DOHH2 (cell line): ENCODE results near the gene FMNL3.

Experiments
- H3F3A ChIP-seq: fragments of 200-600 bp; sonication (generic), shearing (Covaris generic); 2 replicates; pipeline ENCODE4 v1.6.0; 2016; ENCODE audit warnings: antibody characterized with exemption, mild to moderate bottlenecking; ENCODE audit not compliant: control insufficient read depth, insufficient read depth
- H3K27ac ChIP-seq: fragments of 200-600 bp; sonication (generic); 2 replicates; pipeline ENCODE4 v1.5.1; 2014; ENCODE audit warnings: low read depth, mild to moderate bottlenecking, low read length, moderate library complexity
- H3K27me3 ChIP-seq: fragments of 200-600 bp; sonication (generic); 2 replicates; pipeline ENCODE4 v1.6.1; 2014; ENCODE audit warnings: mild to moderate bottlenecking, low read length, mixed read lengths; ENCODE audit not compliant: control insufficient read depth
- H3K36me3 ChIP-seq: fragments of 200-600 bp; sonication (generic); 2 replicates; pipeline ENCODE4 v1.6.1; 2014; ENCODE audit warnings: mild to moderate bottlenecking, low read length, moderate library complexity, mixed read lengths; ENCODE audit not compliant: control insufficient read depth
- H3K4me1 ChIP-seq: fragments of 200-600 bp; sonication (generic); 2 replicates; pipeline ENCODE4 v1.6.1; 2014; ENCODE audit warnings: mild to moderate bottlenecking, low read length, mixed read lengths; ENCODE audit not compliant: control insufficient read depth
- H3K4me2 ChIP-seq: fragments of 200-600 bp; sonication (generic); 2 replicates; pipeline ENCODE4 v1.6.0; 2014; ENCODE audit warnings: mild to moderate bottlenecking, low read length, moderate library complexity
- H3K4me3 ChIP-seq: fragments of 200-600 bp; sonication (generic); 2 replicates; pipeline ENCODE4 v1.5.1; 2014; ENCODE audit warnings: mild to moderate bottlenecking, low read length, mixed read lengths
- H3K79me2 ChIP-seq: fragments of 200-600 bp; sonication (generic); 2 replicates; pipeline ENCODE4 v1.6.1; 2014; ENCODE audit warnings: mild to moderate bottlenecking, low read length, mixed read lengths; ENCODE audit not compliant: control insufficient read depth
- H3K9me2 ChIP-seq: fragments of 200-600 bp; sonication (generic); replicated peaks from 2 replicates; pipeline ENCODE4 v1.6.1; 2014; ENCODE audit warnings: mild to moderate bottlenecking, low read length, mixed read lengths; ENCODE audit not compliant: control insufficient read depth
- H3K9me3 ChIP-seq: fragments of 200-600 bp; sonication (generic); 2 replicates; pipeline ENCODE4 v1.6.1; 2014; ENCODE audit warnings: antibody characterized with exemption, low read length, mixed read lengths; ENCODE audit not compliant: control insufficient read depth, insufficient read depth
- H4K20me1 ChIP-seq: fragments of 200-600 bp; sonication (generic); 2 replicates; pipeline ENCODE4 v1.6.0; 2014; ENCODE audit warnings: low read depth, mild to moderate bottlenecking, antibody characterized with exemption, low read length, moderate library complexity; ENCODE audit not compliant: control insufficient read depth, insufficient read depth
- CTCF ChIP-seq: fragments of 200-600 bp; sonication (generic); IDR thresholded peaks from one replicate; pipeline ENCODE4 v1.5.1; 2014; ENCODE audit warnings: antibody characterized with exemption, mild to moderate bottlenecking, low read depth, low read length; ENCODE audit not compliant: poor library complexity, severe bottlenecking
- EZH2phosphoT487 ChIP-seq: fragments of 200-600 bp; sonication (generic); IDR thresholded peaks from 2 replicates; pipeline ENCODE4 v1.6.1; 2017; ENCODE audit warnings: borderline replicate concordance, mild to moderate bottlenecking, antibody characterized with exemption, low read length, moderate library complexity, mixed read lengths

The FMNL3 gene

GRCh38 chr12:49646871-49647654, 60.1 kb downstream of the FMNL3 start:
- Histone ChIP-seq H4K20me1 (no peaks in the 10 kb centered on the region), H3K9me2 (no peaks in the 10 kb centered on the region), H3K9me3 (no peaks in the 10 kb centered on the region), H3K36me3 (peaks cover 17% of the 10 kb centered on the region), H3K4me2 (no peak overlapping the region), H3K27me3 (no peaks in the 10 kb centered on the region), H3K4me1 (peaks cover 14% of the 10 kb centered on the region), H3K79me2 (no peaks in the 10 kb centered on the region), H3K27ac (no peak overlapping the region), H3K4me3 (no peak overlapping the region), H3F3A (no peaks in the 10 kb centered on the region)
- no peak for TF ChIP-seq EZH2phosphoT487
- no peak for TF ChIP-seq CTCF

- H3K79me2 ChIP-seq = no peaks in the 10 kb centered on the region
- no peak overlapping the region for H3K4me2 ChIP-seq
- peaks cover 14% of the 10 kb centered on the region for H3K4me1 ChIP-seq
- H3K36me3 ChIP-seq = peaks cover 17% of the 10 kb centered on the region
- H3F3A ChIP-seq = no peaks in the 10 kb centered on the region
- no peaks in the 10 kb centered on the region for H3K27me3 ChIP-seq
- no peak overlapping the region for H3K4me3 ChIP-seq
- H3K9me2 ChIP-seq = no peaks in the 10 kb centered on the region
- no peak for TF ChIP-seq CTCF
- H3K9me3 ChIP-seq = no peaks in the 10 kb centered on the region
- H3K27ac ChIP-seq = no peak overlapping the region
- H4K20me1 ChIP-seq = no peaks in the 10 kb centered on the region
These were observed 60.8 kb downstream of the FMNL3 start for GRCh38 chr12:49646331-49646830.

GRCh38 chr12:49645146-49646039, 61.8 kb downstream of the FMNL3 start:
- H3K27me3 ChIP-seq = no peaks in the 10 kb centered on the region
- TF ChIP-seq CTCF = no peak
- no peak for TF ChIP-seq EZH2phosphoT487
- no peaks in the 10 kb centered on the region for H3F3A ChIP-seq
- peaks cover 17% of the 10 kb centered on the region for H3K36me3 ChIP-seq
- peaks cover 14% of the 10 kb centered on the region for H3K4me1 ChIP-seq
- no peak overlapping the region for H3K27ac ChIP-seq
- H4K20me1 ChIP-seq = no peaks in the 10 kb centered on the region
- no peaks in the 10 kb centered on the region for H3K9me3 ChIP-seq
- H3K4me2 ChIP-seq = no peak overlapping the region
- no peak overlapping the region for H3K4me3 ChIP-seq
- no peaks in the 10 kb centered on the region for H3K9me2 ChIP-seq
- no peaks in the 10 kb centered on the region for H3K79me2 ChIP-seq
